HG03103 (cell line): Measurements from ENCODE around the gene MAP10.

Source experiments
- ATAC-seq: cut with Tn5 transposase; IDR thresholded peaks from one replicate; pipeline ENCODE4 v1.9.1; 2021; ENCODE audit warnings: low read depth; ENCODE audit not compliant: unreplicated experiment

The MAP10 gene

DNA sequence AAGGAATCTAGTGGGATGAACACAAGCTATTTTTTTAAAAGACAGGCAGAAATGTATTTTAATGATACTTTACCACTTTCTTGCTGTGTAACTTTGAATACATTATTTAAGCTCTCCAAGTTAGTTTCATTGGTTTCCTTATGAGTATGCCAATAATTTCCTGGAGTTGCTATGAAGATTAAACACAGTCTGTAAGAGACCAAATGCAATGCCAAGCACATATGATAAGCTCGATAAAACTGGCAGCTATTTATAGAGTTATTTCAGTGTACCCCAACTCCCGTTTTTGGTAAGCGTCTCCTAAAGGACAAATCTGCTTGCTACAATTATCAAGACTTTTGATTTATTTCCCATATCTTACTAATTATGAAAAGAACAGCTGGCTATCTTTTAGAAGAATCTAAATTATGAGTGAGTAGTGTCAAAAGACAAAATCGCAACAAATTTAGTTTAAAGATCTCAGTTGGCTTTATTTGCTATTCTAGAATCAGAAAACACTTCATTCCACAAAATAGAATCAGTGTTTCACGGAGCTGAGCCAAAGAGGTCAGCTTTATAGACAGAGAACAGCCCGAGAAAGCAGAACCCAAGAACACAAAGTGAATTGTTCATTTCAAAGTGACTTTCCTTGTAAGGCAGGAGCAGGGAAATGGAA, 7.2 kb upstream of the MAP10 start:
- no peak for ATAC-seq

GRCh38 chr1:232798920-232799319, 6.3 kb upstream of the MAP10 start:
- no peak for ATAC-seq

GRCh38 chr1:232806186-232806510, 932 bp downstream of the MAP10 start:
- no peak for ATAC-seq

- ATAC-seq, result no peak
Measured at GRCh38 chr1:232810856-232811255, 5.6 kb downstream of the MAP10 start.

- no peak for ATAC-seq
Measured at GRCh38 chr1:232812560-232812959, 7.3 kb downstream of the MAP10 start.

DNA sequence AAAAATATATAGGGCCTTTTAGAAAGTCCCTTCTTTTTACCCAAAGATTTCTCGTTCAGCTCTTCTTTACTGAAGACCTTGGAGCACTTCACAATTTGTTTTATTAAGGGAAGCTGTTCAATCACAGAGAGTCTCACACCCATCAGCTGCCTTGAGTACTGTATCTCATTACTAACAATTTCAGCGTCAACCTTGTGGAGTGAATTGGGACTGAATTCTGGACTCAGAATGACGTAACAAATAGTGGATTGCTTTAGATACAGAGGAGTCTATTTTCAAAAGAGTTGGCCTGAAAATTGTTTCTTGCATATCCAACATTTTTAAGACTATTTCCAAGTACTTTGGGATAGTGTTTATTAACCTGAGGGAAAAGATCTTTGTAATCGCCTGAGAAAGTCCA, 7.9 kb downstream of the MAP10 start:
- ATAC-seq, result no peak

DNA sequence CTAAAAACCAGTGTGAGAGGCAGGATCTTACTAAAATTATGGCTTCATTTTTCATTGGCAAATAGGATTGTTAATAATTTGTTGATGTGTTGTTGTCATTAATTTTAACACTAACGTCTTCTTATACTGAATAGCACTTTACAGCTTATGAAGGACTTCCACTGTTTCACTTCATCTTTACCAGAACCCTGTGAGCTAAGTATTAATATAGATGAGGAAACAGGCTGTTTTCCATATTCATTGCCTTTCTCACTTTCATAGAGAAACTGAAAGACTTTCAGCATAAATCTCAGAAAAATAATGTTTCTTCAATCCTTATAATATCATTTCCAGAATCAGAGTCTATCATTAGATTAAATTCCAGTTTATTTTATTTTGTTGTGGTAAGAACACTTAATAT, 8.5 kb downstream of the MAP10 start:
- ATAC-seq, result no peak

DNA sequence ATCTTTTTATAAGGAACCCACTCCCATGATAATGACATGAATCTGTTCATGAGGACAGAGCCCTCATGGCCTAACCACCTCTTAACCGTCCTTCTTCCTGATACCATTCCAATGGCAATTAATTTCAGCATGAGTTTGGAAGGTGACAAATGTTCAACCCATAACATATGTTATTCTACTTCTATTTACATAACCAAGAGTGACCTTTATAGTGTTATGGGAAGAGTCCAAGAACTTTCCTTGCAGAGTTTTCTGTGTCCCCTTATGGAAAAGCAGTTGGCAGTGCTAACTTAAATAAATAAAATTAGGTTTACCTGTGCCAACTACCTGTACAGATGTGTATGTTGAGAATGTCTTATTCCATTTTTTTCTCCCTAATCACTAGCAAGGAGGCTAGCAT, 11.1 kb downstream of the MAP10 start:
- ATAC-seq, result no peak

GRCh38 chr1:232818040-232818439, 12.8 kb downstream of the MAP10 start:
- no peak for ATAC-seq

DNA sequence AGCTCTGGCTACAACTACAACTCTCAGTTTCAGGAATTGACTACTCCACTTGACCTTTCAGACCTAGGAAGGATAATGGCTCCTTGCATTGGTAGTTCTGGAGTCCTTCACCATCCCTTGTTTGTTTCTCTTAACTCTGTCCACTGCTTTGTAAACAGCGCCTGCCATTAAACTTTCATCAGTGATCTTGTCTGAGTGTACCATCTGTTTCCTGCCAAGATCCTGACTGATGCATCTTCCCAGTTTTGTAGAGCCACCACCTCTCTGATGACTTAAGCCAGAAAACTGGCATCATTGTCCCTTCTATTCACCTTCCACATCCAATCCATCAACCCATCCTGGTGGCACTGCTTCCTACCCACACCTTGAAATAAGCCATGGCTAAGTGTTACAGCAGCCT, 15.2 kb downstream of the MAP10 start:
- ATAC-seq, result no peak

DNA sequence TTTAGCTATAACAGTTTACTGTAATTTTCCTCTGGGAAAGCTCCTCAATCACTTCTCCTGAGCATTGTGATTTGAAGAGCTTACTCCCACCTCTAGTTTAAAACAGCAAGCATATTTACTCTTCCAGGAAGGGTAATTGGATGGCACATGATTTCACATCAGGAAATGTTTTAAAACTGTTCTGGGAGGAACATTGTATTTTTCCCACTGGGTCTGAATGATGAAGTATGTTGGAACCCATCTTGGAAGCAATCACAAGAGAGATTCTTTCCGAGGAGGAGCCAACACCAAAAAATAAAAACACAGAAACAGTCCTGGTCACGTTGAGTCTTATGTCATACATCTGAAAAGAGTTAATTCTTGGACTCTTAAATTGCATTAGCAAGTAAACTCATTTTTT, 17.3 kb downstream of the MAP10 start:
- ATAC-seq, result no peak

DNA sequence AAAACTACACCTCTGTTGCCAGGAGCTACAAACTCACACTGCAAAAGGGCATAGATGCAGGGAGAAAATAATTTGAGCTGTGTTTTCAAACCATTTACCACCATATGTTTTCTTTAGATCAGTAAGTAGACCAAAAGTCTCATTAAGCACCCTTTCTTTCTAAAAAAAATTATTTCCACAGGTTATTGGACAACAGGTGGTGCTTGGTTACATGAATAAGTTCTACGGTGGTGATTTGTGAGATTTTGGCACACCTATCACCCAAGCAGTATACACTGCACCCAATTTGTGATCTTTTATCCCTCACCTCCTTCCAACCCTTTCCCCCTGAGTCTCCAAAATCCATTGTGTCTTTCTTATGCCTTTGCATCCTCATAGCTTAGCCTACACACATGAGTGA, 21.1 kb downstream of the MAP10 start:
- ATAC-seq, result no peak

DNA sequence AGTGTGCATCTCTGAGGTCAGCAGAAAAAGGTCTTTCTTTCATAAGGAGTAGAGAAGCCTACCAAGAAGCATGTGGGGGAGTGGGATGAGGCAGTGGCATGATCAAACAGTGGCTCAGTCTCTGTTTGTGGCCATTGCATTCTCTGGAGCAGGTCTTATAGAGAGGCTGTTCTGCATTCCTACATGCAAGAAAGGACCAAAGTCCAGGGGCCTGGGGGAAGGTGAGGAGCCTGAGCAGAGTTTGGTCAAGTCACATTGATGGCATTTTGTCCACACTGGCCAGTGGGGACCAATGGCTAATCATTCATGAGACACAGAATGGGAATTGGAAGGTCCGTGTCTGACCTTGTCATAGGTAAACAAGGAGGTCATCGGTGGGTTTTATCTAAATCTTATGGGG, 25.4 kb downstream of the MAP10 start:
- no peak for ATAC-seq

DNA sequence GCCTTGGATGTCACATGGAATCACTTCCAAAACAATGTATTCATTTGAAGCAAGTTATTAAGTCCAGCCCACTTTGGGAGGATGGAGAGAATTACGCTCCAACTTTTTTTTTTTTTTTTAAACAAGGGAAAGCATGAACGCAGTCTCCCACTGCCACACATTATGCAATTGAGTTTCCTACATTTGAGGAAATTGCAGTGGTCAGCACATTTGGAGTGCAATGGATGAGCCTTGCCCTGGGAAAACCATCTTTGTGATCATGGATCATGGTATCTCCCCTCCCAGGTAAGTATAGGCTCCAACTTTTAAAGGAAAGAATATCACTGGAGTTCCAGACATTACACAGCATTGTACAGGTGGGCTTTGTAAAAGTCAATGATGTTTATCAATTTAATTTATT, 26.7 kb downstream of the MAP10 start:
- no peak for ATAC-seq

GRCh38 chr1:232834066-232834465, 28.9 kb downstream of the MAP10 start:
- no peak for ATAC-seq

DNA sequence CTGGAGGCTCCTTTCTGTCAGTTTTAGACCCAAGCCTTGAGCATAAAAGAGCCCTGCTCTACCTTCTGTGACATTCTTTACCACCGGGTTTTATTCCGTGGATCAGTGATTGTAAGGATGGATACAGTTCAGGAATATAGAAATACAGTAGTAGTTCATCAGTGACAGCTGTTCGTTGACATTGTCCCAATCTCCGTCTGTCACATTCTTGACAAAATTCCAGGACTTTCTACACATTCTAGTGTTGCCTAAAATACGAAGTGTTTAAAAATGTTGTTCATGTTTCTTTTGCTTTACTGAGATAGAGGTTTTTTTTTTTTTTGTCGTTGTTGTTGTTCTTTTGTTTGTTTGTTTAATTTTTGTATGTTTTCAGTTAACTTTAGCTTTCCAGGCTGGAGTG, 29.9 kb downstream of the MAP10 start:
- ATAC-seq, result no peak

DNA sequence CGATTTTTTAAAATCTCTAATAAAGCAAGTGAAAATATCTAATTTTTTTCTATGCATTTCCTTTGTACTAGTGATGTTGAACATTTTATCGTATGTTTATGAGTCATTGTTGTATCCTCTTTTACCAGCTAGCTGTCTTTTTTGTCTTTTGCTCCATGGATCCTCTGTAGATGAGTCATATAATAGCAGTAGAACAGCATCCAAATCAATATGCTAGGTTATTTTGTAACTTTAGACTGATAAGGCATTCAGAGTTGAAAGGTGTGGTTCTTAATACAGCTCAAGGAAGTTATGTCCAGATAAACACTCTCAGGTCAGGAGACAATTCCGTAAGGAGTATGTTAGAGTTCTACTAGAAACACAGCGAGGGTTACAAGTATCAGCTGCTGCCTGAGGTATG, 31.9 kb downstream of the MAP10 start:
- ATAC-seq, result no peak

GRCh38 chr1:232841823-232842565, 36.8 kb downstream of the MAP10 start:
- no peak for ATAC-seq

DNA sequence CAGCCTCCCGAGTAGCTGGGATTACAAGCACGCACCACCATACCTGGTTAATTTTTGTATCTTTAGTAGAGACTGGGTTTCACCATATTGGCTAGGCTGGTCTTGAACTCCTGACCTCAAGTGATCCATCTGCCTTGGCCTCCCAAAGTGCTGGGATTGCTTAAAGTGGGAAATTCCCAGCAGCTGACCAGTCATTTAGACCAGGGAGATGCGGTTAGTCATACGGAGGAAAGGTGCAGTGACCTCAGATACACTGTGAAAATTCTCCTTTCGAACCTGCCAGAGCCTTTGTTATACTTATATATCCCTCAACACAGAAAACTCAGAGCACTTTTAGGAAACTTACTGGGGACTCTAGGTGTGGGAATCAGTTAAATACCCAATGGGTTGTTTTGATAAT, 39.6 kb downstream of the MAP10 start:
- no peak for ATAC-seq

DNA sequence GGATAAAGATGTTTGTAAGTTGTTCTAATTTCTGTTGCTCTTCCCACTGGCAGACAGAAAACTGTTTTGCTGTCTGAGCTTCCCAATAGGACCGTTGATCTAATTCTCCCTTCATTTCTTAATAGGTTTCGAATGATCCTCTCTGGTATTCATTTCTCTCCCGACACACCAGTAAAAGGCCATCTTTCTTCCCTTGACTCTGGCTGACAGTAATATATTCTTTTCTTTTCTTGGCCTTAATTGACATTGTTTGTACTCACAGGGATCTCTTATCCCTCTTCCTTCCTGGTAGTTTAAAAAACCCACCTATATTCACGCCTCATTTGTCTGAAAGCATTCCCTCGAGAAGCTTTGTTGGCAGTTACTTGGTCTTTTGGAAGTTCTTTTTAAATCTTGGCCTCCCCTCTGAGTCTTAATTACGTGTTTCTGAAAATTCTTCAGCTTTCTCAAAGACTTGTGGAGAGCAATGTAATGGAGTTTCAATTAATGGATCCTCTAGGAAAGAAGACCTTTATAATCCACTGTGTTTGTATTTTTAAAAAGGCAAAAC, 40.3 kb downstream of the MAP10 start:
- ATAC-seq, result no peak

DNA sequence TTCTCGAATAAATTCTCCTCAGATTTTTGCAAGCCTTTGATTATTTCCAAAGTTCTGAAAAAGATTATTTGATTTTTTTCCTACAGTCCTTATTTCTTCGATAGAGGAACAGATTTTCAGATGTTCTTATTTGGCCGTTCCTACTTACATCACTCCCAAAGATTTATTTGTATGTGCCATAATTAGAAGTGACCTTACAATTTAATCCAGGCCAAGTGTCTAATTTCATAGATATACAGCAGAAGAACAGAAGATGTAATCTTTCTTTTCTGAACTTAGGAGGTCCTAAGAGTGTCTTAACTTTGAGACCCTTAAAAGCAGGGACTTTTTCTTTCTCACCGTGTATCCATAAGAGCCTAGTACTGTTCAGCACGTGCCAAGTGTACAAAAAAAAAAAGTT, 46.3 kb downstream of the MAP10 start:
- no peak for ATAC-seq
